Gastroesophageal sphincter (tissue), 3 donors: ENCODE measurements around the gene CD4.

Experiments used
- POLR2AphosphoS5 ChIP-seq: sonication (generic); formaldehyde crosslinking; IDR thresholded peaks from one replicate; pipeline ENCODE4 v1.6.1; 2017; ENCODE audit warnings: antibody characterized with exemption
- TF ChIP-seq, protein P1 (sequence below), 4 experiments: fragments of 200-600 bp in 2 of 4; fragments of 450-650 bp in 2 of 4; sonication (generic) in 1 of 4; IDR thresholded peaks; one replicate each; pipeline ENCODE4 v1.5.1; 2017 to 2019; ENCODE audit warnings: antibody characterized with exemption in 4 of 4, mild to moderate bottlenecking in 2 of 4, moderate library complexity in 2 of 4

DNA sequence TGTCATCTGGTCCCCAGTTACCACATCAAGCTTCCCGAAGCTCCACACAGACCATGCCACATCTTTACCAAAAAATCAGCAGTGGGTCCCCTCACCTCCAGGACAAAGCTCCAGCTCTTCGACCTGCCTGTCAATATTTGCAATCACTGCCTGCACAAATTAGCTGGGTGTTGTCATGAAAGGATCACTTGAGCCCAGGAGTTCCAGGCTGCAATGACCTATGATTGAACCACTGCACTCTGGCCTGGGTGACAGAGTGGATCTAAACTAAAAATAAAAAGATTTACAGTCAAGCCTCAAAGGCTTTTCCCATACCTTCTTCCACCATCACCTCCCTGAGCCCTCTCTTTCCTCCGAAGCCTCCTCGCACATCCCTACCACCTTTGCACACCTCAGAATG, 7.2 kb downstream of the CD4 start:
- TF ChIP-seq, protein P1, sequence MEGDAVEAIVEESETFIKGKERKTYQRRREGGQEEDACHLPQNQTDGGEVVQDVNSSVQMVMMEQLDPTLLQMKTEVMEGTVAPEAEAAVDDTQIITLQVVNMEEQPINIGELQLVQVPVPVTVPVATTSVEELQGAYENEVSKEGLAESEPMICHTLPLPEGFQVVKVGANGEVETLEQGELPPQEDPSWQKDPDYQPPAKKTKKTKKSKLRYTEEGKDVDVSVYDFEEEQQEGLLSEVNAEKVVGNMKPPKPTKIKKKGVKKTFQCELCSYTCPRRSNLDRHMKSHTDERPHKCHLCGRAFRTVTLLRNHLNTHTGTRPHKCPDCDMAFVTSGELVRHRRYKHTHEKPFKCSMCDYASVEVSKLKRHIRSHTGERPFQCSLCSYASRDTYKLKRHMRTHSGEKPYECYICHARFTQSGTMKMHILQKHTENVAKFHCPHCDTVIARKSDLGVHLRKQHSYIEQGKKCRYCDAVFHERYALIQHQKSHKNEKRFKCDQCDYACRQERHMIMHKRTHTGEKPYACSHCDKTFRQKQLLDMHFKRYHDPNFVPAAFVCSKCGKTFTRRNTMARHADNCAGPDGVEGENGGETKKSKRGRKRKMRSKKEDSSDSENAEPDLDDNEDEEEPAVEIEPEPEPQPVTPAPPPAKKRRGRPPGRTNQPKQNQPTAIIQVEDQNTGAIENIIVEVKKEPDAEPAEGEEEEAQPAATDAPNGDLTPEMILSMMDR (IDR thresholded peaks at IDR 0.05) = no peak
- TF ChIP-seq POLR2AphosphoS5 = no peak
